GM18498 (cell line): Measurements from ENCODE around the gene NTSR1.

Experiments used
- ATAC-seq: cut with Tn5 transposase; IDR thresholded peaks from one replicate; pipeline ENCODE4 v1.9.1; 2021; ENCODE audit warnings: mild to moderate bottlenecking, moderate library complexity; ENCODE audit not compliant: unreplicated experiment

Gene NTSR1

GRCh38 chr20:62752671-62753501, 44.2 kb downstream of the NTSR1 start:
- no peak for ATAC-seq

GRCh38 chr20:62753626-62754025, 45.0 kb downstream of the NTSR1 start:
- ATAC-seq, result no peak

GRCh38 chr20:62754122-62754990, 45.7 kb downstream of the NTSR1 start:
- no peak for ATAC-seq

GRCh38 chr20:62754991-62755356, 46.3 kb downstream of the NTSR1 start:
- no peak for ATAC-seq

GRCh38 chr20:62755817-62756724, 47.4 kb downstream of the NTSR1 start:
- no peak for ATAC-seq

- ATAC-seq, result no peak
These were observed 49.7 kb downstream of the NTSR1 start for GRCh38 chr20:62758226-62758912.

- ATAC-seq, result no peak
These were observed 51.4 kb downstream of the NTSR1 start for GRCh38 chr20:62759981-62760431.

GRCh38 chr20:62760471-62760855, 51.8 kb downstream of the NTSR1 start:
- no peak for ATAC-seq

- ATAC-seq, result no peak
These were observed 52.5 kb downstream of the NTSR1 start for GRCh38 chr20:62760856-62761758.

GRCh38 chr20:62761759-62762131, 53.1 kb downstream of the NTSR1 start:
- no peak for ATAC-seq

GRCh38 chr20:62762376-62762775, 53.7 kb downstream of the NTSR1 start:
- no peak for ATAC-seq

GRCh38 chr20:62762801-62763368, 54.2 kb downstream of the NTSR1 start:
- no peak for ATAC-seq

- no peak for ATAC-seq
These were observed 54.8 kb downstream of the NTSR1 start for GRCh38 chr20:62763404-62763803.

GRCh38 chr20:62764156-62764935, 55.7 kb downstream of the NTSR1 start:
- ATAC-seq, result no peak

GRCh38 chr20:62765021-62765420, 56.4 kb downstream of the NTSR1 start:
- ATAC-seq, result no peak

- ATAC-seq, result no peak
These were observed 56.9 kb downstream of the NTSR1 start for GRCh38 chr20:62765432-62766070.

- ATAC-seq, result no peak
These were observed 57.4 kb downstream of the NTSR1 start for GRCh38 chr20:62766071-62766450.

GRCh38 chr20:62766716-62767115, 58.1 kb downstream of the NTSR1 start:
- ATAC-seq, result no peak
